HTERT RPE-1 (cell line): ENCODE results near the gene KXD1.

Experiments
- in situ Hi-C: fragments of 300-500 bp; cut with MboI; formaldehyde crosslinking; loops from 4 replicates; pipeline ENCODE4 v1.14.3; 2020; ENCODE audit warnings: low sequenced_read_pairs

Gene KXD1

GRCh38 chr19:18612051-18612771, 54.5 kb downstream of the KXD1 start:
- in situ Hi-C loops = no loop called here

- in situ Hi-C loops = no loop called here
Measured at GRCh38 chr19:18612772-18613588, 55.3 kb downstream of the KXD1 start, which contains the start of gene TMEM59L. Gene TMEM59L (plus strand): TSS chr19:18612870. CDS start chr19:18612959, 89 bp downstream.

- in situ Hi-C loops = no loop called here
Measured at GRCh38 chr19:18613589-18614234, 56.0 kb downstream of the KXD1 start.

GRCh38 chr19:18616023-18616422, 58.4 kb downstream of the KXD1 start:
- in situ Hi-C loops = no loop called here

- in situ Hi-C loops = no loop called here
Measured at GRCh38 chr19:18617562-18617961, 59.9 kb downstream of the KXD1 start.

GRCh38 chr19:18618236-18618635, 60.6 kb downstream of the KXD1 start:
- in situ Hi-C loops = no loop called here
